HG02571 (cell line): ENCODE measurements around the gene SNRNP40.

ENCODE experiments used
- ATAC-seq: cut with Tn5 transposase; IDR thresholded peaks from one replicate; pipeline ENCODE4 v1.9.1; 2021; ENCODE audit warnings: mild to moderate bottlenecking, moderate library complexity; ENCODE audit not compliant: unreplicated experiment

The SNRNP40 gene

DNA sequence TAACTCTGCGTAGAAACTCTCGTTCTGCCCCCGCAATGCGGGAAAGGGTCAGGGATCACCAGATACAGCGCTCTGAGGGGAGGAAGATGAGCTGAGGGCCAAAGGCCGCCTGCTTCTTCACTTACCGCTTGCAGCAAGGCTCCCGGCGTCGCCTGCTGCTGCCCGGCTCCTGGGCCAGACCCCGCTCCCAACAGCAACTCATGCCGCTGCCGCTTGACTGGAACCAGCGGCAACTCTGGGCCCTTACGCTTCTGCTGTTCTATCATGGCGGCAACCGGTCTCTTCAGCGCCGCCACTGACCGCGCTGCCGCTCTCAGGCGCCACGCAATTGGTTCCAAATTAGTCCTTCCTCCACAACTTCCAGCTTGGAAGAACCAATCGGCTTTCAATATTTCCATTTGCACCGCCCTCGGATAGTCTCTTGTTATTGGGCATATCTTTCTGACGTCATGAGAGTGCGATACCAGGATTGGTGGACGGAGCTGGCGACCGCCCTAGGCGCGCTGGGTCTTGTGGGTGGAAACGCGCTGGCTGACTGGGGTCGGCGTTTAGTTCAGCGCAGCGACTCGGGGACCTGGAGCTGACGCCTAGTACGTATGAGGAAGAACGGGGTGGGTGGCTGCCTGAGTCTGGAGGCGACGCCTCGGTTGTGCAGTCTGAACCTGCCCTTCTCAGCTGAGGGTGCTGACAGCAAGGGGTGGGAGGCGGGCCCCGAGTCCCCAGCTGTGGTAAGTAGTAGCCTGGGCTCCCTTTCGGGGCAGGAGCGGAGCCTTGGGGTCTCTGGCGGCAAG is at the start of gene SNRNP40, which contains the start of gene ZCCHC17:
SNRNP40 (minus strand) TSS at position 303 of the 791 bp plus-strand sequence; CDS start at position 266, 37 bp downstream.
ZCCHC17 (plus strand) TSS at position 547 of the 791 bp plus-strand sequence. CDS start 13,067 bp downstream, outside the sequence.
- peak; percentile 97 for ATAC-seq

- no peak for ATAC-seq
Measured at GRCh38 chr1:31345635-31346034, 49.0 kb upstream of the SNRNP40 start.

DNA sequence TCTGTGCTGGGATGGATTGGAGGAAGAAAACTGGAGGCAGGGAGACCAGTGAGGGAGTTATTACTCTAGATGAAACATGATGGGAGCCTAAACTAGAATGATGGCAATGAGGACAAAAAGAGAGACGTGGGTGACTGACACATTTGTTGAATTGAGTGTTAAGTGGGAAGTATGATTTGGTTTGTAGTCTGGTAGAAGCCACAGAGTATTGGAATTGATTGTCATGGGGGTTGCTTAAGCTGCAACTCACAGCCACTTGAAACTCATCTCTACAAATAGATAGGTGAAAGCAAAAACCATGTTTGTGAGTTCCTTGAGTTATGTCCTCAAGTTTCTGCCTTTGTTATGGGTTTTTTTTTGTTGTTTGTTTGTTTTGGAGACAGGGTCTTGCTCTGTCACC is 47.9 kb upstream of the SNRNP40 start:
- no peak for ATAC-seq

- ATAC-seq: no peak
Measured at GRCh38 chr1:31336687-31337467, 40.3 kb upstream of the SNRNP40 start.

- no peak for ATAC-seq
Measured at GRCh38 chr1:31335007-31335406, 38.4 kb upstream of the SNRNP40 start.

GRCh38 chr1:31327381-31327780 is 30.8 kb upstream of the SNRNP40 start:
- no peak for ATAC-seq

DNA sequence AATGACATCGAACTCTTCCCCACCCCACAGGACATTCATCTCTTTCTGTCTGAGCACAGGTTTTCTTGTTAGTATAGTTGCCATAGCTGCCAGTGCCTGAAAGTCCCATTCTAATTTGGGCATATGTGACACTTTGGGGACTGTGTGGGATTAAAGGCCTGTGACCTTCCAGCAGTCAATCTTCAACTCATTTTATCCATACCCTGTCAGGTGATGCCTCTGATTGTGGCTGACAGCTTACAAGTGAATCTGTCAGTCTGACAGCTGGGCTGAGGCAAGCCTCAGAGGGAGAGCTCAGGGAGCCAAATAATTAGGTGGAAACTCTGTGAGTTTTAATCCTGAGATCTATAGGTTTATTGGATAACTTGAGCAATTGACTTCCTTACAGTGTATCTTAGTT is 29.9 kb upstream of the SNRNP40 start:
- no peak for ATAC-seq

GRCh38 chr1:31324992-31325391 is 28.4 kb upstream of the SNRNP40 start:
- no peak for ATAC-seq

DNA sequence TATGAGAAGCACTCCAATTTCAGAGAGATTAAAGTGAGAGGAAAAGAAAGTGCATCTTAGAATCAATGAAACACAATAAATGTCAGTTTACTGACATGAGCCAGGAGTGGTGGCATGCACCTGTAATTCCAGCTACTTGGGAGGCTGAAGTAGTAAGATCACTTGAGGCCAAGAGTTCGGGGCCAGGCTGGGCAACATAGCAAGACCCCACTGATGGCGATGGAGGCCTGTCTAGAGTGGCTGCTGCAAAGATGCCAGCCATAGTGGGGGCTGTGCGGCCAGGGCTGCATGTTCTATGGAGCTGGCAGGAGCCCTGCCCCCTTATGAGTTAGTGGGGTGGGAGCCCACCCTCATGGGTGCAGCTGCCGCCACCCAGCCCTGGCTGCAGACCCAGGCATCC is 27.5 kb upstream of the SNRNP40 start:
- ATAC-seq: no peak

DNA sequence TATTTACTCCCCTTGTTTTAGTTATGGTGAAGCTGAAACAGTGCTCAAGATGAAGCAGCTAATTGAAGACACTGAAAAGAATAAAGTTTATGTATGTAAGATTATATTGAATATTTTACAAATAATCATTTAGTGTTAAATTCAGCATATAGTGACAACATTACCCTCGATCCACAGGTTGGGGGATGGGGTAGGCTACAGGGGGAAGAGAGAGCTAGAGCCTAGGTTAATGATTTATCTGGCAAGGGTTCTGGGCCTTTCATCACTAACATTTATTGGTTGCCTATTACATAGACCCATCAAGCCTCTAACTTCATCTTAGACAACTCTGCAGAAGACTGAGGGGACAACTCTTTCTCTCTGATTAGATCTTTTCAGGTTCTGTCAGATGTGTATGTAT is 21.6 kb upstream of the SNRNP40 start:
- no peak for ATAC-seq

- no peak for ATAC-seq
Measured at GRCh38 chr1:31315902-31316301, 19.3 kb upstream of the SNRNP40 start.

GRCh38 chr1:31310198-31310597 is 13.6 kb upstream of the SNRNP40 start:
- ATAC-seq: no peak

- no peak for ATAC-seq
Measured at GRCh38 chr1:31308036-31308435, 11.4 kb upstream of the SNRNP40 start.

GRCh38 chr1:31306278-31306677 is 9.7 kb upstream of the SNRNP40 start:
- no peak for ATAC-seq

DNA sequence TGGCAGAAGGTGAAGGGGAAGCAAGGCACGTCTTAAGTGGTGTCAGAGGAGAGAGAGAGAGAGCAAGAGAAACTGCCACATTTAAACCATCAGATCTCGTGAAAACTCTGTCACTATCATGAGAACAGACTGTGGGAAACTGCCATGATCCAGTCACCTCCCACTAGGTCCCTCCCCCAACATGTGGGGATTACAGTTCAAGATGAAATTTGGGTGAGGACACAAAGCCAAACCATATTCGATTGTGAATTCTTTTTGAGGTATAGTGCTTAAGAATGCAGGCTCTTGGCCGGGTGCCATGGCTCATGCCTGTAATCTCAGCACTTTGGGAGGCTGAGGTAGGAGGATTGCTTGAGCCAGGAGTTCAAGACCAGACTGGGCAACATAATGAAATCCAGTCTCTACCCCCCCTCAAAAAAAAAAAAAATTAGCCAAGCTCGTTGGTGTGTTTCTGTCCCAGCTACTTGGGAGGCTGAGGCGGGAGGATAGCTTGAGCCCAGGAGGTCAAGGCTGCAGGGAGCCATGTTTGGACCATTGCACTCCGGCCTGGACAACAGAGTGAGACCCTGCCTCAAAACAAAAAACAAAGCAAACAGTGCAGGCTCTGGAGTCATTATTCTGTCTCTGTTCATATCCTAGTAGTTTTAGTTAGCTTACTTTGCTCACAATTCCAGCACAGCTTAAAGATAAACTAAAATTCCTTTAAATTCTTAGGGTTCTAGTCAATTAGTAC is 6.3 kb upstream of the SNRNP40 start:
- ATAC-seq: no peak

GRCh38 chr1:31300193-31300592 is 3.6 kb upstream of the SNRNP40 start:
- ATAC-seq: no peak

- no peak for ATAC-seq
Measured at GRCh38 chr1:31299365-31299764, 2.8 kb upstream of the SNRNP40 start.

DNA sequence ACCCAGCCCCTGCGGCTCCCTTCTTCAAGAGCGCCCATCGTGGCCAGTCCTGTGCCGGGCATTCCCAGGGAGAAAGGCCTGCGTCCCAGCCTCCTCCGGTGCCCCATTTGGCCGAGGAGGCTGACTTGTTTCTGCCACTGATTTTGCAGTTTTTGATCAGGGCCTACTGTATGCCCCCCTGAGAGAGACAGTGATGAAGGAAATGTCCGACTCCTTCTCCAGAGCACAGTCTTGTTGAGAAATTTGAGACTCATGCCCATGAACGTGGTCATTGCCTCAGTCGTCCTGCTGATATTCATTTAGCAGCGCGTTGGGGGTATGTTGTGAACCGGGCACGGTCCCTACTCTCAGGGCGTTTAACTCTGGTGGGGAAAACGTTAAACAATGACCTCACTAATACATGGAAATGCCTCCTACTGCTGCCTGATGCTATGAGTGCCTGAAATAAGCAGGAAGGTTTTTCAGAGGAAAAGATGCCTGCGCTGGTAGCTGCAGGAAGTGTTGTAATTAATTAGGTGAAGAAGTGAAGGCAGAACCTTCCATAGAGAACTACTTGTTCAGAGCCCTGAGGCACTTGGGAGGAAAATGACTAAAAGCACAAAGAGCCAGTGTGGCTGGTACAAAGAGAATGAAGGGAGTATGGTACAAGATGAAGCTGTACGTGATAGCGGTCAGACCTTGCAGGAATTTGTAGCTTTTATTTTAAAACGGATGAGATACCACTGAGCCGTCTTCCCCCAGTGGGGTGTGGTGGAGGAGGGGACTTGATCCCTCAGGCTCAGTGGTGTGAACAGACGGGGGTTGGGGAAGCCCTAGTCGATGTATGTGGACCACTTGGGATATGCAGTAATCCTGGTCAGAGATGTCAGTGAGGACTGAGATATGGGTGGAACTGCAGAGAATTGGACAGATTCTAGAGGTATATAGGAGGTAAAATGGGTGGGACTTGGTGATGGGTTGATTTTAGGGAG is 974 bp upstream of the SNRNP40 start:
- no peak for ATAC-seq

DNA sequence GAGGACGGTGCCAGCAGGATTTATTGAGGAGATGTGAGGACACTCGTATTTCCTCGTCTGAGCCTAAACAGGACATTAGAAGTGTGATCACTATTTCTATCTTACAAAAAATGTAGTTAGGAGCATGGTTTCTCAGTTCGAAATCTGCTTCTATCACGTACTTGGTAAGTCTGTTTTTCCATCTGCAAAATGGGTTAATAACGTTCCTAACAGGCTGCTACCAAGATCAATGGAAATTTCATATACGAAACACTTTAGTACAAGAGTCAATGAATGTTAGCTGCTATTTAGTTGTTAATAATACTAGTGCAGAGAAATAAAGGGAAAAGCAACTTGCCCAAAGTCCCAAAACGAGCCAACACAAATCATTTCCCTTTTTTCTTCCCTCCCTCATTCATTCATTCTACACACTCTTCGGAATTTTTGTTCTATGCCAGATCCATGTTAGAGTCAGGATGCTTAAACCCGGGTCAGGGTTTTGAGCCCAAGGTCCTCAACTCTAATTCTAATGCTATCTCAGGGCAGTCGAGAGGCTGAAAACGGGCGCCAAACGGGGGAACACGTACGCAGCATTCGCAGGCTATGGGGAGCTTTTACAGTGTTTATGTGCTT is 608 bp downstream of the SNRNP40 start:
- no peak for ATAC-seq

DNA sequence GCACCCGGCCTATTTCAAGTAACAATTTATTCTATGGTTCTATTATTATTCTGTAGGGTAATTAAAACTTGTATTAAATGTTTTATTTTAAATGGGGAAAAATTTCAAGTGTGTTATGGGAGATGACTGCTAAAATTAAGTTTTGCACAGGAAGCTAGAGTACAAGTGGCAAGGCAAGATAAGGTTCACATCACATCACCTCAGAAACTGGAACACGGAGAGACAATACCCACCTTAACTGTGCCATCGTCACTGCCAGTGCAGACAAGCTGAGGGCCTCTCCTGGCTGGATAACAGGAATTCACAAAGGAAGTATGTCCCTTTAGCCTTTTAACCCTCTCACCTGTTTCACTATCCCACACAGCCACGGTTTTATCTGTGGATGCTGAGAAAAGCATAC is 7.6 kb downstream of the SNRNP40 start:
- no peak for ATAC-seq
